ENCODE results near the gene SAMD8. TPM values are rescaled to one million over a fixed set of nuclear protein-coding genes. Genes with fewer than 3 reads are reported as not detected.
"Not testable (repeated sequence)": the region's sequence is repeated elsewhere in the genome, so short reads cannot be mapped to it uniquely, and the experiment has no call there.

The SAMD8 gene
- polyA plus RNA-seq, 6 donors from 2014 or later, result 11.9 to 20.1 (median 15.6) TPM

GRCh38 chr10:75122505-75122904, 11.0 kb downstream of the SAMD8 start:
- ATAC-seq (ENCODE audit: low read depth in 2 of 2) (no peak), DNase-seq (no peak)
- no peak overlapping the region for H3K4me3 Mint-ChIP-seq
- no peaks in the 10 kb centered on the region for H3K36me3 Mint-ChIP-seq
- H3K9me3 Mint-ChIP-seq, result no peaks in the 10 kb centered on the region
- peaks cover 19 to 61% (median 28%) of the 10 kb centered on the region in 3 donors for H3K4me1 Mint-ChIP-seq
- no peak overlapping the region for H3K27ac Mint-ChIP-seq
- no peaks in the 10 kb centered on the region for H3K27me3 Mint-ChIP-seq

- no peak for ATAC-seq (ENCODE audit: low read depth in 2 of 2)
- H3K9me3 Mint-ChIP-seq, result no peaks in the 10 kb centered on the region
- no peak for DNase-seq
- H3K27me3 Mint-ChIP-seq, result no peaks in the 10 kb centered on the region
- peak overlapping the region in 2 of 8 donors; percentile 22 to 63 for H3K4me3 Mint-ChIP-seq
- no peaks in the 10 kb centered on the region for H3K36me3 Mint-ChIP-seq
- peak overlapping the region; percentile 47 to 94 (median 84) for H3K27ac Mint-ChIP-seq
- H3K4me1 Mint-ChIP-seq, result peaks cover 14 to 61% (median 30%) of the 10 kb centered on the region in 3 donors
These were observed 11.7 kb downstream of the SAMD8 start for GRCh38 chr10:75123088-75123682.

- no peak overlapping the region for H3K4me3 Mint-ChIP-seq
- H3K9me3 Mint-ChIP-seq, result no peaks in the 10 kb centered on the region
- H3K36me3 Mint-ChIP-seq, result no peaks in the 10 kb centered on the region
- ATAC-seq (ENCODE audit: low read depth in 2 of 2) (no peak), DNase-seq (no peak)
- H3K4me1 Mint-ChIP-seq, result peaks cover 33 to 60% (median 42%) of the 10 kb centered on the region in 3 donors
- no peaks in the 10 kb centered on the region for H3K27me3 Mint-ChIP-seq
- peak overlapping the region; percentile 21 to 99 (median 75) for H3K27ac Mint-ChIP-seq
These were observed 14.8 kb downstream of the SAMD8 start for GRCh38 chr10:75126277-75126676.

- Mint-ChIP-seq H3K9me3 (no peaks in the 10 kb centered on the region), H3K27me3 (no peaks in the 10 kb centered on the region), H3K4me1 (peaks cover 39 to 53% (median 46%) of the 10 kb centered on the region in 3 donors), H3K36me3 (no peaks in the 10 kb centered on the region), H3K27ac (peak overlapping the region; percentile 44 to 99 (median 81)), H3K4me3 (no peak overlapping the region)
- ATAC-seq (ENCODE audit: low read depth in 2 of 2) (no peak), DNase-seq (no peak)
These were observed 16.0 kb downstream of the SAMD8 start for GRCh38 chr10:75127471-75127870.

GRCh38 chr10:75128985-75129384, 17.5 kb downstream of the SAMD8 start:
- peak; percentile 94 for ATAC-seq (ENCODE audit: low read depth in 2 of 2)

GRCh38 chr10:75129537-75129936, 18.1 kb downstream of the SAMD8 start:
- Mint-ChIP-seq H3K36me3 (peaks cover 0 to 4% of the 10 kb centered on the region in 2 donors), H3K27me3 (no peaks in the 10 kb centered on the region), H3K4me1 (peaks cover 41 to 60% (median 49%) of the 10 kb centered on the region in 3 donors), H3K9me3 (no peaks in the 10 kb centered on the region), H3K4me3 (peak overlapping the region in 7 of 8 donors; percentile 20 to 88 (median 76)), H3K27ac (peak overlapping the region; percentile 99 to 100 (median 100))
- ATAC-seq (ENCODE audit: low read depth in 2 of 2) (peak; percentile 56 to 65), DNase-seq (peak; percentile 27)

More at GRCh38 chr10:75128985-75129384, 17.5 kb downstream of the SAMD8 start:
- H3K27me3 Mint-ChIP-seq, H3K9me3 Mint-ChIP-seq, H3K36me3 Mint-ChIP-seq: not testable (repeated sequence)
- Mint-ChIP-seq H3K4me3 (peak overlapping the region; percentile 20 to 88 (median 78)), H3K4me1 (peaks cover 40 to 59% (median 47%) of the 10 kb centered on the region in 3 donors), H3K27ac (peak overlapping the region; percentile 99 to 100 (median 100))
- DNase-seq, result peak; percentile 76

GRCh38 chr10:75133701-75134100, 22.2 kb downstream of the SAMD8 start:
- not testable (repeated sequence) for H3K27me3 Mint-ChIP-seq; ATAC-seq (ENCODE audit: low read depth in 2 of 2); H3K9me3 Mint-ChIP-seq; H3K4me3 Mint-ChIP-seq; H3K36me3 Mint-ChIP-seq; DNase-seq
- Mint-ChIP-seq H3K27ac (peak overlapping the region in 4 of 6 donors; percentile 9 to 68 (median 58)), H3K4me1 (peaks cover 52 to 65% (median 63%) of the 10 kb centered on the region in 3 donors)

- H3K27me3 Mint-ChIP-seq, result no peaks in the 10 kb centered on the region
- no peak for ATAC-seq (ENCODE audit: low read depth in 2 of 2)
- no peak overlapping the region for H3K4me3 Mint-ChIP-seq
- H3K9me3 Mint-ChIP-seq, result no peaks in the 10 kb centered on the region
- DNase-seq, result no peak
- peaks cover 43 to 55% (median 50%) of the 10 kb centered on the region in 3 donors for H3K4me1 Mint-ChIP-seq
- H3K36me3 Mint-ChIP-seq, result peaks cover 0 to 4% of the 10 kb centered on the region in 2 donors
- peak overlapping the region in 5 of 6 donors; percentile 31 to 84 (median 60) for H3K27ac Mint-ChIP-seq
These were observed 24.9 kb downstream of the SAMD8 start for GRCh38 chr10:75136346-75136745.

- Mint-ChIP-seq H3K36me3 (peaks cover 0 to 4% of the 10 kb centered on the region in 2 donors), H3K27me3 (no peaks in the 10 kb centered on the region), H3K9me3 (no peaks in the 10 kb centered on the region), H3K4me3 (no peak overlapping the region), H3K4me1 (peaks cover 41 to 56% (median 52%) of the 10 kb centered on the region in 3 donors), H3K27ac (peak overlapping the region; percentile 23 to 83 (median 48))
- no peak for DNase-seq
- ATAC-seq (ENCODE audit: low read depth in 2 of 2), result no peak
These were observed 26.3 kb downstream of the SAMD8 start for GRCh38 chr10:75137533-75138438.

- H3K4me1 Mint-ChIP-seq, result peaks cover 50 to 70% (median 60%) of the 10 kb centered on the region in 3 donors
- H3K4me3 Mint-ChIP-seq, result no peak overlapping the region
- no peaks in the 10 kb centered on the region for H3K9me3 Mint-ChIP-seq
- DNase-seq (no peak), ATAC-seq (ENCODE audit: low read depth in 2 of 2) (no peak)
- H3K27me3 Mint-ChIP-seq, result no peaks in the 10 kb centered on the region
- H3K27ac Mint-ChIP-seq, result peak overlapping the region in 3 of 6 donors; percentile 5 to 89 (median 35)
- H3K36me3 Mint-ChIP-seq, result no peaks in the 10 kb centered on the region
These were observed 28.8 kb downstream of the SAMD8 start for GRCh38 chr10:75140246-75140645.

GRCh38 chr10:75143353-75143752, 31.9 kb downstream of the SAMD8 start:
- peak overlapping the region; percentile 27 to 85 (median 76) for H3K27ac Mint-ChIP-seq
- no peaks in the 10 kb centered on the region for H3K27me3 Mint-ChIP-seq
- H3K4me1 Mint-ChIP-seq, result peaks cover 32 to 55% (median 42%) of the 10 kb centered on the region in 3 donors
- DNase-seq, result no peak
- H3K4me3 Mint-ChIP-seq, result no peak overlapping the region
- no peaks in the 10 kb centered on the region for H3K9me3 Mint-ChIP-seq
- no peak for ATAC-seq (ENCODE audit: low read depth in 2 of 2)
- H3K36me3 Mint-ChIP-seq, result no peaks in the 10 kb centered on the region

- ATAC-seq (ENCODE audit: low read depth in 2 of 2), result no peak
- H3K4me1 Mint-ChIP-seq, result peaks cover 27 to 48% (median 37%) of the 10 kb centered on the region in 3 donors
- H3K4me3 Mint-ChIP-seq, result peak overlapping the region in 2 of 8 donors; percentile 41 to 66
- H3K27ac Mint-ChIP-seq, result peak overlapping the region in 4 of 6 donors; percentile 64 to 95 (median 88)
- no peaks in the 10 kb centered on the region for H3K9me3 Mint-ChIP-seq
- no peak for DNase-seq
- H3K36me3 Mint-ChIP-seq, result peaks cover 3 to 4% of the 10 kb centered on the region in 2 donors
- H3K27me3 Mint-ChIP-seq, result no peaks in the 10 kb centered on the region
These were observed 34.1 kb downstream of the SAMD8 start for GRCh38 chr10:75145590-75145989.

- Mint-ChIP-seq H3K36me3 (peaks cover 7% of the 10 kb centered on the region in 2 donors), H3K27me3 (no peaks in the 10 kb centered on the region), H3K9me3 (no peaks in the 10 kb centered on the region), H3K4me3 (no peak overlapping the region), H3K4me1 (peaks cover 26 to 48% (median 40%) of the 10 kb centered on the region in 3 donors), H3K27ac (peak overlapping the region in 3 of 6 donors; percentile 6 to 50 (median 24))
- ATAC-seq (ENCODE audit: low read depth in 2 of 2) (no peak), DNase-seq (no peak)
These were observed 35.3 kb downstream of the SAMD8 start for GRCh38 chr10:75146780-75147179.

Data from naive B cell (primary cell).